VCaP (cell line): ENCODE measurements around the gene STXBP5L.
A peak's percentile ranks its signal among the peaks of the same experiment; 100 is the strongest.

Experiments used
- H3K27ac ChIP-seq: fragments of 450-650 bp; 2 replicates; pipeline ENCODE4 v1.5.1; 2017
- CTCF ChIP-seq: fragments of 450-650 bp; conservative IDR thresholded peaks from 2 replicates; pipeline ENCODE4 v1.5.1; 2017; ENCODE audit warnings: mild to moderate bottlenecking, moderate library complexity

Gene STXBP5L

GRCh38 chr3:121411523-121411922 lies 503.5 kb downstream of the STXBP5L start:
- no peak for TF ChIP-seq CTCF

GRCh38 chr3:121414924-121415323 lies 506.9 kb downstream of the STXBP5L start:
- no peak for TF ChIP-seq CTCF
- H3K27ac ChIP-seq: no peak overlapping the region

More at GRCh38 chr3:121411523-121411922, 503.5 kb downstream of the STXBP5L start:
- H3K27ac ChIP-seq: no peak overlapping the region

- no peak for TF ChIP-seq CTCF
- H3K27ac ChIP-seq: no peak overlapping the region
Measured at GRCh38 chr3:121418182-121418581, 510.2 kb downstream of the STXBP5L start.

GRCh38 chr3:121424549-121424948 lies 516.5 kb downstream of the STXBP5L start:
- TF ChIP-seq CTCF: no peak
- no peak overlapping the region for H3K27ac ChIP-seq

GRCh38 chr3:121430664-121431215 lies 522.7 kb downstream of the STXBP5L start:
- 0 out of 2 replicates have a peak overlapping the region, but pooled peaks have one; percentile 6 for H3K27ac ChIP-seq
- TF ChIP-seq CTCF: no peak

GRCh38 chr3:121431726-121432517 lies 523.9 kb downstream of the STXBP5L start:
- peak overlapping the region; percentile 6; the same call in 1 of the 2 replicates for H3K27ac ChIP-seq
- TF ChIP-seq CTCF: no peak

GRCh38 chr3:121436074-121436473 lies 528.1 kb downstream of the STXBP5L start:
- TF ChIP-seq CTCF: no peak
- H3K27ac ChIP-seq: peak overlapping the region; percentile 15; the same call in 1 of the 2 replicates
